IPS-18c (cell line): Measurements from ENCODE around the gene TM7SF3.
"Not testable (repeated sequence)": the region's sequence is repeated elsewhere in the genome, so short reads cannot be mapped to it uniquely, and the experiment has no call there.

Experiments used
- H3K4me3 ChIP-seq: 2 replicates; pipeline ENCODE4 v1.7.0; 2013; ENCODE audit warnings: low read depth, mild to moderate bottlenecking, low read length, moderate library complexity; ENCODE audit not compliant: insufficient read depth
- H3K9me3 ChIP-seq: one replicate; pipeline ENCODE4 v1.6.1; 2013; ENCODE audit warnings: mild to moderate bottlenecking, low read length, moderate library complexity; ENCODE audit not compliant: control insufficient read depth, insufficient read depth

TM7SF3 gene

DNA sequence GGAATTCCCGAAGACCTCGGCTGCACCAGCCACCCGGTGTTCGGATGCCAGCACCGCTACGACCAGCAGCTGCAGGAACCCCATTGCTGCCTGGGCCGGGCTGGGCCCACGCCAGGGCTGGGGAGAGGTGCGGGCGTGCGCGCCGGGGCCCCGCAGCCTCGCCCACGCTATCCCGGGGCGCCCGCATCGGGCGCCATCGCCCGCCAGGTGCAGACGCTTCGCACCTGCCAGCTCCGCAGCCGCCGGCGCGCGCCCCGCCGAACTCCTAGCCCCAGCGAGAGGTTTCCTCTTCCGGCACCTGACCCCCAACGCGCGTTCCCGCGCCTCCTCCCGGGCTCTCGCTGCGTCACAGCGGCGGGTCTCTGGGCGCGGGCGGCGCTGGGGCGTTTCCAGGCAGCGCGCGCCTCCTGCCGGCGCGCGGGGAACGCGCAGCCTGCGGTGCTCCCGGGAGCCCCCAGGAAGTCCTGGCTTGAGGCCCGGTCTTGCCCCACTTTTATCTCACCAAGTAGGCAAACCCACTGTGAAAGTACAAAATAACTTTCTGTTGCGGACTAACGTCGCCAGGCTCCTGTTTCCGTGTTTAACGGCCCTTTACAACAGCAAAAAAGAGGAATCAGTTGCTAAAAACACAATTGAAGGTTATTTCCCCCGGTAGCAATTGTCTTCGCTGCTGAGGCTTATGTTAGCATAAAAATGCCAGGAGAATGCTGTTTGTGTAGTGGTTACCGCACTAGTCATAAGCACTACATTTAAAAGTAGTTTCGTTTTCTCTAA lies at the start of gene TM7SF3:
TM7SF3 (minus strand) TSS at position 300 of the 774 bp plus-strand sequence; CDS start at position 84, 216 bp downstream.
- Histone ChIP-seq H3K4me3 (peak within 1 kb of the TSS; percentile 79), H3K9me3 (no peaks in the 10 kb centered on the region)

- Histone ChIP-seq H3K9me3 (no peaks in the 10 kb centered on the region), H3K4me3 (no peak overlapping the region)
Measured at GRCh38 chr12:27063250-27063851, 49.2 kb upstream of the TM7SF3 start.

GRCh38 chr12:27061317-27061716 lies 47.1 kb upstream of the TM7SF3 start:
- no peak overlapping the region for H3K4me3 ChIP-seq
- no peaks in the 10 kb centered on the region for H3K9me3 ChIP-seq

- H3K9me3 ChIP-seq, result no peaks in the 10 kb centered on the region
Measured at GRCh38 chr12:27060740-27061139, 46.6 kb upstream of the TM7SF3 start.

GRCh38 chr12:27057543-27057942 lies 43.4 kb upstream of the TM7SF3 start:
- H3K9me3 ChIP-seq, result no peaks in the 10 kb centered on the region
- no peak overlapping the region for H3K4me3 ChIP-seq

More at GRCh38 chr12:27060740-27061139, 46.6 kb upstream of the TM7SF3 start:
- no peak overlapping the region for H3K4me3 ChIP-seq

DNA sequence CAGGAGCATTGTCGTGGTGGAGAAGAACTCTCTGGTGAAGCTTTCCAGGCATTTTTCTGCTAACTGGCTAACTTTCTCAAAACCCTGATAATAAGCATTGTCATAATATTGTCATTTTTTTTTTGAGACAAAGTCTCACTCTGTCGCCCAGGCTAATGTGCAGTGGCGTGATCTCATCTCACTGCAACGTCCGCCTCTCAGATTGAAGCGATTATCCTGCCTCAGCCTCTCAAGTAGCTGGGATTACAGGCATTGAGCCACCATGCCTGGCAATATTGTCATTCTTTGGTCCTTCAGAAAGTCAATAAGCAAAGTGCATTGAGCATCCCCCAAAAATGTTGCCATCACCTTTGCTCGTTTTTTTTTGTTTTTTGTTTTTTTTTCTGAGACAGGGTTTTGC lies 41.8 kb upstream of the TM7SF3 start:
- H3K4me3 ChIP-seq, result no peak overlapping the region
- no peaks in the 10 kb centered on the region for H3K9me3 ChIP-seq

GRCh38 chr12:27052742-27053141 lies 38.6 kb upstream of the TM7SF3 start:
- no peaks in the 10 kb centered on the region for H3K9me3 ChIP-seq
- no peak overlapping the region for H3K4me3 ChIP-seq

DNA sequence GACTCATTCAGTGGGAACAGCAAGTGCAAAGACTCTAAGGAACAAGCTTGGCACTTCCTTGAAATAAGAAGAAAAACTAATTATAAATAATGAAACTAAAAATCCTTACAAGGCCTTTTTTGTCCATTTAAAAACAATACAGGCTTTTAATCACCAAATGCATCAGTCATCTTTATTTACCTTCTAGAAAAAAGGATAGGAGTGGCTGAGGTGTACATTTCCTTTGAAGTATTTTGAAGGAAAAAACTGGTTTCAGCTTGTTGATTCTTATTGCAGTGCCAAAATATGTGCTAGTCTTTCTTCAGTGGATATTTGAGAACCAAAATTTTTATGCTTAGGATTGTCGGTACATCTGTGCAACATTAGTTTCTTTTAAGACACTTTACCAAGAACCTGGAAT lies 38.0 kb upstream of the TM7SF3 start:
- Histone ChIP-seq H3K4me3 (no peak overlapping the region), H3K9me3 (no peaks in the 10 kb centered on the region)

- Histone ChIP-seq H3K9me3 (no peaks in the 10 kb centered on the region), H3K4me3 (no peak overlapping the region)
Measured at GRCh38 chr12:27048822-27049752, 34.9 kb upstream of the TM7SF3 start.

DNA sequence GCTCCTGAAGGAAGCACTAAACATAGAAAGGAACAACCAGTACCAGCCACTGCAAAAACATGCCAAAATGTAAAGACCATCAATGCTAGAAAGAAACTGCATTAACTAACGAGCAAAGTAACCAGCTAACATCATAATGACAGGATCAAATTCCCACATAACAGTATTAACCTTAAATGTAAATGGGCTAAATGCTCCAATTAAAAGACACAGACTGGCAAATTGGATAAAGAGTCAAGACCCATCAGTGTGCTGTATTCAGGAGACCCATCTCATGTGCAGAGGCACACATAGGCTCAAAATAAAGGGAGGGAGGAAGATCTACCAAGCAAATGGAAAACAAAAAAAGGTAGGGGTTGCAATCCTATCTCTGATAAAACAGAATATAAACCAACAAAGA lies 27.8 kb upstream of the TM7SF3 start:
- not testable (repeated sequence) for H3K9me3 ChIP-seq, H3K4me3 ChIP-seq

- not testable (repeated sequence) for H3K4me3 ChIP-seq, H3K9me3 ChIP-seq
Measured at GRCh38 chr12:27040637-27041036, 26.5 kb upstream of the TM7SF3 start.

- no peak overlapping the region for H3K4me3 ChIP-seq
- H3K9me3 ChIP-seq, result no peaks in the 10 kb centered on the region
Measured at GRCh38 chr12:27034607-27035293, 20.6 kb upstream of the TM7SF3 start.

- H3K9me3 ChIP-seq, result no peaks in the 10 kb centered on the region
- no peak overlapping the region for H3K4me3 ChIP-seq
Measured at GRCh38 chr12:27032679-27033078, 18.5 kb upstream of the TM7SF3 start.

DNA sequence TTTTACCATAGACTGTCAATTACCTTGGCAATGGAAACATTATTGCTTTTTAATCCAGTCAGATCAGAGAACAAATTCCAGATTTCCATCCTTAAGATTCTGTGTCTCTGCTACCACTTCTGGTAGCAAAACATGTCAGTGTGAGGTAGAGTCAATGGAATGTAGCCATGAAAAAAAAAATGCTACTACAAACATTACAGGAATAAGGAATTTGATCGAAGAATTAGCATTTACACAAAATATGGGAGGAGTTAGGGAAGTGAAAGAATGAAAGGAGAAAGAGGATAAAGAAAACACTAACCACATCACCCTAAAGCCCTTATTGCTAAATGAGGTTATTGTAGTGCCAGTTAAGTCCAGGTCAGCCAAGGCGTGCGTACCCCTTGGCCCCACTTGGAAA lies 17.3 kb upstream of the TM7SF3 start:
- H3K4me3 ChIP-seq, result no peak overlapping the region

DNA sequence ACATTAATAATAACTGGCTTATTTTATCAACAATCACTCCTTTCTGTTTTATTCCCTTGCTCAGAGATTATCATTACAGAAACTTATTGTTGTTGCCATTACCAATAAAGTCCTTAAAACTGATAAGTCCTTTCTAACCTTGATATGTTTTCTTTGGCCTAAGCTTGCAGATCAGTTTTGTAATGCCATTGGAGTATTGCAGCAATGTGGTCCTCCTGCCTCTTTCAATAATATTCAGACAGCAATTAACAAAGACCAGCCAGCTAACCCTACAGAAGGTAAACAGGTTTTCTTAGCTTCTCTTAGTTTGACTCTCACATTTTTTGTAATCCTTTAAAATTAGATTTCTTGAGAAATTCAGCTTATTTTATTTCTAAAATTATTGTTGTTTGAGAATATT lies 12.1 kb upstream of the TM7SF3 start:
- Histone ChIP-seq H3K9me3 (no peaks in the 10 kb centered on the region), H3K4me3 (no peak overlapping the region)

More for the DNA sequence above, 17.3 kb upstream of the TM7SF3 start:
- no peaks in the 10 kb centered on the region for H3K9me3 ChIP-seq

DNA sequence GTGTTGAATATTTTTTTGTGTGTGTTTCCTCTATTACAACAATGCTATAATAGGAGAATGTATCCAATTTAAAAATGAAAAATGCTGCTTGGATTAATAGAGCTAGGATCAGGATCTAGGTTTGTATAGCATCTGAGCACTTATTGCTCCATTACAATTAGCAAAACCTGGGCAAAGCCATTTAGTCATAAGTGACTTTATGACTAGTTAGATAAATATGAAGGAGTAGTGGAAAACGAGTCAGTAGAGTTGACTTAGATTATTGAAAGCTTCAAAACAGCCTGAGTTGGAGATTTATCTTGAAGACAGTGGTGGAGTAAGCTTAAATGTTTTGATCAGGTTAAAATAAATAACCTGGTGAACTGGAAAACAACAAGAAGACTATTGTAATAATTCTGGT lies 10.9 kb upstream of the TM7SF3 start:
- Histone ChIP-seq H3K9me3 (peaks cover 2% of the 10 kb centered on the region), H3K4me3 (no peak overlapping the region)

GRCh38 chr12:27024291-27024690 lies 10.1 kb upstream of the TM7SF3 start:
- Histone ChIP-seq H3K9me3 (peaks cover 2% of the 10 kb centered on the region), H3K4me3 (no peak overlapping the region)
